Testis (tissue), 3 donors: Measurements from ENCODE around the gene MCC. TPM values are rescaled to one million over a fixed set of nuclear protein-coding genes. Genes with fewer than 3 reads are reported as not detected.

Source experiments
- DNase-seq: peaks from one replicate; pipeline ENCODE4 v3.0.0-alpha.2; 2019
- H3K27ac ChIP-seq, 2 donors: fragments of 200-600 bp; sonication (generic); one replicate each; pipeline ENCODE4 v1.5.1; 2019
- H3K27me3 ChIP-seq: fragments of 200-600 bp; sonication (generic); one replicate; pipeline ENCODE4 v1.5.1; 2019
- H3K36me3 ChIP-seq: fragments of 200-600 bp; sonication (generic); one replicate; pipeline ENCODE4 v1.5.1; 2017; ENCODE audit warnings: low read depth; ENCODE audit errors: missing control alignments
- H3K4me1 ChIP-seq: fragments of 200-600 bp; sonication (generic); one replicate; pipeline ENCODE4 v1.5.1; 2019
- H3K4me3 ChIP-seq, 2 donors: fragments of 200-600 bp; sonication (generic); one replicate each; pipeline ENCODE4 v1.5.1; 2017 to 2019
- H3K9me3 ChIP-seq: fragments of 200-600 bp; sonication (generic); one replicate; pipeline ENCODE4 v1.5.1; 2017
- POLR2A ChIP-seq: fragments of 450-650 bp; IDR thresholded peaks from one replicate; pipeline ENCODE4 v1.6.1; 2017; ENCODE audit warnings: antibody characterized with exemption, mild to moderate bottlenecking, moderate library complexity
- WGBS, 2 donors: methylation state at CpG; one replicate each; pipeline ENCODE4 v1.1.5; 2018; 5-methylcytosine and 5-hydroxymethylcytosine counted together
- intact Hi-C: fragments of 100-400 bp; cut with DNase I; formaldehyde crosslinking; loops from one replicate; pipeline ENCODE4 v1.15.1; 2023; ENCODE audit warnings: low total_unique reads
- polyA plus RNA-seq: library from polyadenylated mRNA; stranded (reverse); fragments of 350-450 nt; fragmentation: Illumina TruSeq; extraction: RNeasy Lipid Tissue Mini Kit (QIAGEN cat#74804); gene quantifications from one replicate; pipeline ENCODE4 v1.2.3, GENCODE V29; 2014; ENCODE audit warnings: low read depth, low replicate concordance; ENCODE audit not compliant: insufficient read depth
- total RNA-seq, 2 donors: library from RNA; depleted of rRNA; stranded (reverse); fragments of >200 nt; gene quantifications; one replicate each; pipeline ENCODE4 v1.2.3, GENCODE V29; 2016
- TF ChIP-seq, protein P1 (sequence below), 3 experiments: fragments of 450-650 bp in 2 of 3; fragments of 200-600 bp in 1 of 3; sonication (generic) in 1 of 3; IDR thresholded peaks; one replicate each; pipeline ENCODE4 v1.5.1; 2016 to 2019; ENCODE audit warnings: antibody characterized with exemption in 3 of 3, mild to moderate bottlenecking in 2 of 3, moderate library complexity in 1 of 3

Gene MCC
- total and polyA plus RNA-seq, 3 donors from 2014 or later = 7.1 to 23.7 (median 21.4) TPM

DNA sequence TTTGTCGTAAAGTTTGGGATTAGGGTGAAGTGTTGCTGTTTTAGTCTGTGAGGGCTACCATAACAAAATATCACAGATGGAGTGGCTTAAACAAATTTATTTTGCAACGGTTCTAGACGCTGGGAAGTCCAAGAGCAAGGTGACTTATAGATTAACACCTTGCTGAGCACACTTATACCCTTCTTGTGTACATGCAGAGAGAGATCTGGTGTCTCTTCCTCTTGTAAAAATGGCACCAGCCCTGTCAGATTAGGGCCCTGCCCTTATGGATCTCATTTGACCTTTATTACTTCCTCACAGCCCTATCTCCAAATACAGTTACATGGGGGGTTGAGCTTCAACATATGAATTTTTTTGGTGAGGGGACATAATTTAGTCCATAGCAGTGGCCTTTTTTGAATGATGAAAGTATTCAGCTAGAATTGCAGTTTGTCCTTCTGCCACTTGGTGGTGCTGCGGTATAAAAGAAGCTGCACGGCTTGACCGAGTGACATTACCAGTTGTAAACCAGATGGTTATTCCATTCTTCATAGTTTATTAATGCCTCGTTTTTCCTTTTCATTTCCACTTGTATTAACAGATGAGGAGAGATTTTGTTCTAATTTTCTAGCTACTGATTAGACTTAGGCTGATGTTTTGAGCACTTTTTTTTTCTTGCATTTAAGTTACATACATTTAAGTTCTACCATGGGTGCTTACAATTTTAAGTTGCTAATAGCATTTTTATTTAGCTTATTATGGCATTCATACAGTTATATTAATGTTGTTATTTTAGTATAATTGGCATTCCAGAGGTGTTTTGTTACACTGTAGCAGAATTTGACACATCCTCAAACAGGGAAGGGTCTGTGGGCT lies 492.3 kb downstream of the MCC start:
- Histone ChIP-seq H3K9me3 (no peaks in the 10 kb centered on the region), H3K36me3 (no peaks in the 10 kb centered on the region), H3K27me3 (no peaks in the 10 kb centered on the region), H3K4me3 (no peak overlapping the region), H3K27ac (no peak overlapping the region), H3K4me1 (peaks cover 8% of the 10 kb centered on the region)
- TF ChIP-seq POLR2A = no peak
- TF ChIP-seq, protein P1, sequence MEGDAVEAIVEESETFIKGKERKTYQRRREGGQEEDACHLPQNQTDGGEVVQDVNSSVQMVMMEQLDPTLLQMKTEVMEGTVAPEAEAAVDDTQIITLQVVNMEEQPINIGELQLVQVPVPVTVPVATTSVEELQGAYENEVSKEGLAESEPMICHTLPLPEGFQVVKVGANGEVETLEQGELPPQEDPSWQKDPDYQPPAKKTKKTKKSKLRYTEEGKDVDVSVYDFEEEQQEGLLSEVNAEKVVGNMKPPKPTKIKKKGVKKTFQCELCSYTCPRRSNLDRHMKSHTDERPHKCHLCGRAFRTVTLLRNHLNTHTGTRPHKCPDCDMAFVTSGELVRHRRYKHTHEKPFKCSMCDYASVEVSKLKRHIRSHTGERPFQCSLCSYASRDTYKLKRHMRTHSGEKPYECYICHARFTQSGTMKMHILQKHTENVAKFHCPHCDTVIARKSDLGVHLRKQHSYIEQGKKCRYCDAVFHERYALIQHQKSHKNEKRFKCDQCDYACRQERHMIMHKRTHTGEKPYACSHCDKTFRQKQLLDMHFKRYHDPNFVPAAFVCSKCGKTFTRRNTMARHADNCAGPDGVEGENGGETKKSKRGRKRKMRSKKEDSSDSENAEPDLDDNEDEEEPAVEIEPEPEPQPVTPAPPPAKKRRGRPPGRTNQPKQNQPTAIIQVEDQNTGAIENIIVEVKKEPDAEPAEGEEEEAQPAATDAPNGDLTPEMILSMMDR (IDR thresholded peaks at IDR 0.05) = peak; percentile 82 to 89 (median 87)
- intact Hi-C loops = no loop called here
- WGBS, 2 donors = 34 to 41% methylated on average over 7 of the region's 7 CpGs
- DNase-seq = peak; percentile 88

DNA sequence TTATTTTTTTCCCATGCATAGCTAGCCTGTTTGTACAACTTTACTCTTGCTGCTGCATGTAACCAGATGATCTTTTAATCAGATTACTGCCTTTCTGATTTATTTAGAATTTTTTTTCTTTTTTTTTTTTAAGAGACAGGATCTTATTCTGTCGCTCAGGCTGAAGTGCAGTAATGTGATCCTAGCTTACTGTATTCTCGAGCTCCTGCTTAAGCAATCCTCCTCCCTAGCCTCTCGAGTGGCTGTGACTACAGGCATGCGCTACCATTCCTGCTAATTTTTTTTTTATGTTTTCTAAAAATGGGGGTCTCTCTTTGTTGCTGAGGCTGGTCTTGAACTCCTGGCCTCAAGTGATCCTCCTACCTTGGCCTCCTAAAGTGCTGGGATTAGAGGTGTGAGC lies 502.0 kb downstream of the MCC start:
- TF ChIP-seq, protein P1 (IDR thresholded peaks at IDR 0.05) = no peak
- no peak for TF ChIP-seq POLR2A
- WGBS, 2 donors = 91 to 93% methylated on average over 4 of the region's 4 CpGs

DNA sequence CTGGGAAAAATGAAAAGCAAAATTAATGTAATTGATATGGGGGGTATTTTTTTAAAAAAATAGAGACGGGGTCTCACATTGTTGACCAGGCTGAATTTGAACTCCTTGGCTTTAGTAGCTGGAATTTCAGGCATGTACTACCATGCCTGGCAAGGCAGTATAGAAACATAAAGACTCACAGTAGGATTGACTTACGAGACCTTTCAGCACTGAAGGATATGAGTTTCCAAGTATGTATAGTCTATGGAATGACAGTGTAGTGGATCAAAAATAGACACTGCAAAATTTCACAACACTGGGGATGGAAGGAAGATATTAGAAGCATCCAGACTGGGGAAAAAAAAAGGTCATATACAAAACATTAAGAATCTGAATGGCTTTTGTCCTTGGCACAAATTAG lies 504.9 kb downstream of the MCC start:
- no peak for DNase-seq
- WGBS, 2 donors = 92 to 96% methylated on average over 2 of the region's 2 CpGs
- intact Hi-C loops = no loop called here

More for the DNA sequence above, 502.0 kb downstream of the MCC start:
- DNase-seq = no peak
- intact Hi-C loops = no loop called here
- H3K4me3 ChIP-seq = no peak overlapping the region
- no peaks in the 10 kb centered on the region for H3K9me3 ChIP-seq
- H3K4me1 ChIP-seq = no peaks in the 10 kb centered on the region
- no peaks in the 10 kb centered on the region for H3K27me3 ChIP-seq
- H3K27ac ChIP-seq = no peak overlapping the region
- H3K36me3 ChIP-seq = no peaks in the 10 kb centered on the region

DNA sequence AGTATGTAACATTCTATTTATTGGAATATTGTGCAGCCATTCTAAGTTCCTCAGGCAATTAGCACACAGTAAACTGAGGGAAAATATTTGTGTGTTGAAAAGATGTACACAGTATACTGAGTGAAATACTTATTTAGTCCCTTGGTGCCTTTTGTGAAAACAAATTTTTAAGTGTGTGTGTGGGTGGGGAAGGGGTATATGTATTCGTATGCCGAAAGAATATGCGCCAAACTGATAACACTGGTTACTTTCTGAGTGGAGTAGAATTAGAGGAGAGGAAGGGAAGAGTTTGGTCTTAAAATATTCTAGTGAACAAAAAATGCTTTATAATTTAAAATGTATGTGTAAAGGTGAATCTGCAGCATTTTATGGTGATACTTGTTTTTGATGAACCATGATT lies 508.5 kb downstream of the MCC start:
- Histone ChIP-seq H3K4me3 (no peak overlapping the region), H3K9me3 (no peaks in the 10 kb centered on the region), H3K27me3 (no peaks in the 10 kb centered on the region), H3K27ac (no peak overlapping the region), H3K4me1 (peaks cover 6% of the 10 kb centered on the region), H3K36me3 (no peaks in the 10 kb centered on the region)
- intact Hi-C loops = no loop called here
- WGBS, 2 donors = 42 to 55% methylated on average over 3 of the region's 3 CpGs
- TF ChIP-seq, protein P1 (IDR thresholded peaks at IDR 0.05) = no peak
- no peak for TF ChIP-seq POLR2A
- DNase-seq = no peak

More for the DNA sequence above, 504.9 kb downstream of the MCC start:
- Histone ChIP-seq H3K4me1 (peaks cover under 1% of the 10 kb centered on the region), H3K9me3 (no peaks in the 10 kb centered on the region), H3K27me3 (no peaks in the 10 kb centered on the region), H3K4me3 (no peak overlapping the region), H3K27ac (no peak overlapping the region), H3K36me3 (no peaks in the 10 kb centered on the region)
- no peak for TF ChIP-seq POLR2A
- TF ChIP-seq, protein P1 (IDR thresholded peaks at IDR 0.05) = no peak

DNA sequence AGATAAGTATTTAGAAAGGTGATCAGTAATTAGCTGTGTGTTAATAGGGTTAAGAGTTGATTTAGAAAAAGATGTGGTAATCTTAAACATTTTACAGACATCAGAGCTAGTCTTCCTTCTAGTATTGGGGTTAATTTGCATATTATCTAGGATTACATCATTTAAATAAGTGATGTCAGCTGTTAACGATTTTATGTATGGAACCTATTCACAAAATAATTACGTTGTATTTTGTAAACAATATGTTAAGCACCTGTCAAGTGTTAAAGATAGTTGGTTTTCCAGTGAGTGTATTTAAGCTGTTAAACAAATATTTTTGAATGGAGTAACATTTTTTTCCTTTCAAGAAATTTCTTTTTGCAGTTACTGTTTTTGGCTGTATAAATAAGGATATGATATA lies 509.4 kb downstream of the MCC start:
- H3K4me3 ChIP-seq = no peak overlapping the region

More for the DNA sequence above, 509.4 kb downstream of the MCC start:
- WGBS, 2 donors = 26 to 37% methylated on average over 2 of the region's 2 CpGs
- TF ChIP-seq POLR2A = no peak
- TF ChIP-seq, protein P1 (IDR thresholded peaks at IDR 0.05) = no peak
- intact Hi-C loops = no loop called here
- Histone ChIP-seq H3K4me1 (peaks cover 6% of the 10 kb centered on the region), H3K27ac (no peak overlapping the region), H3K27me3 (no peaks in the 10 kb centered on the region), H3K9me3 (no peaks in the 10 kb centered on the region), H3K36me3 (no peaks in the 10 kb centered on the region)
- DNase-seq = no peak
